HL-60 (cell line): ENCODE measurements around the gene MC1R.

Experiments
- DNase-seq, 2 experiments: peaks; one replicate each; pipeline ENCODE4 v3.0.0-alpha.2; 2010 to 2020; ENCODE audit warnings: low read depth in 1 of 2, low spot score in 1 of 2
- H3K27ac ChIP-seq: fragments of 250-450 bp; sonication (Bioruptor Pico); replicated peaks from 2 replicates; pipeline ENCODE4 v1.5.1; 2020; ENCODE audit warnings: mild to moderate bottlenecking, moderate library complexity
- H3K27me3 ChIP-seq: fragments of 250-450 bp; sonication (Bioruptor Pico); 2 replicates; pipeline ENCODE4 v1.5.1; 2021; ENCODE audit warnings: mild to moderate bottlenecking, moderate library complexity; ENCODE audit not compliant: insufficient read depth, poor library complexity, severe bottlenecking
- H3K4me3 ChIP-seq: replicated peaks from 2 replicates; pipeline ENCODE4 v1.5.1; 2011; ENCODE audit warnings: mild to moderate bottlenecking, control low read depth, low read length; ENCODE audit not compliant: insufficient read depth
- GABPA ChIP-seq: IDR thresholded peaks from 2 replicates; pipeline ENCODE4 v1.6.1; 2012; ENCODE audit warnings: low read depth
- POLR2AphosphoS5 ChIP-seq: IDR thresholded peaks from 2 replicates; pipeline ENCODE4 v1.6.1; 2012; ENCODE audit warnings: low read depth
- SPI1 ChIP-seq: IDR thresholded peaks from 2 replicates; pipeline ENCODE4 v1.6.1; 2012; ENCODE audit warnings: low read depth, mild to moderate bottlenecking, borderline replicate concordance
- TF ChIP-seq, protein P1 (sequence below): IDR thresholded peaks from 2 replicates; pipeline ENCODE4 v1.6.1; 2012; ENCODE audit warnings: low read depth; ENCODE audit not compliant: insufficient replicate concordance
- TF ChIP-seq, protein P2 (sequence below): IDR thresholded peaks from one replicate; pipeline ENCODE4 v1.5.1; 2011; ENCODE audit warnings: low read length, control low read depth, inconsistent platforms; ENCODE audit not compliant: insufficient read depth

MC1R gene

DNA sequence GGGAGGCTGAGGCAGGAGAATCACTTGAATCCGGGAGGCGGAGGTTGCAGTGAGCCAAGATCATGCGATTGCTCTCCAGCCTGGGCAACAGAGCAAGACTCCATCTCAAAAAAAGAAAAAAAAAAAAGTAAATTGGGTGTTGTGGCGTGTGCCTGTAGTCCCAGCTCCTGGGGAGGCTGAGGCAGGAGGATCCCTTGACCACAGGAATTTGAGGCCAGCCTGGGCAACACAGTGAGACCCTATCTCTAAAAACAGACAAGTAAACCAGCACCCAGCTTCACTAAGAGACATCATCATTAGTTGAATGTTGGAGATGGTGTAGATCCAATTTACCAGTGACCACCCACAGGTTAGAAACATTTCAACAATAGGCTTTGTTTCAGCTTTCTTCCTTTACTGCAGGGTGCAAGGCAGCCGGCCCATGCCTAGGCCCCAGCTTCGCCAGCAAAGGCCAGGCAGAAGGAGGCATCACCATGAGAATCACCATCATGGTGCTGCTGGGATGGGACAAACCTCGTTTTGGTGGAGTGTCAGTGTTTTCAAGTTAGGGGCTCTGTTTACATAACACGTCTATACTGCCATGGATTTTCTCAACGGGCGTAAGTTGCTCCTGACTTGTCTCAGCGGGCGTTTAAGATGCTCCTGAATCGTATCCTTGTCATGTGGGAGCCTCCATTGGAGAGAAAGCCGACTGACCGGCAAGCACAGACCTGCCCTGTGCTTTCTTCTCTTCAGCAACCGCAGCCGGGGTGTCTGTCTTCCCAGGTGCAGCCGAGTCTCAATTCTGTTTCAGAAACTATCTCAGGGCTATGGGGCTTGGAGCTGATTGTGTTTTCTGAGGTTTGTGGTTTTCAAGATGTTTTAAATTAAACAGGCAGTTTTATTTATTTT is 37.9 kb upstream of the MC1R start:
- TF ChIP-seq, protein P1, sequence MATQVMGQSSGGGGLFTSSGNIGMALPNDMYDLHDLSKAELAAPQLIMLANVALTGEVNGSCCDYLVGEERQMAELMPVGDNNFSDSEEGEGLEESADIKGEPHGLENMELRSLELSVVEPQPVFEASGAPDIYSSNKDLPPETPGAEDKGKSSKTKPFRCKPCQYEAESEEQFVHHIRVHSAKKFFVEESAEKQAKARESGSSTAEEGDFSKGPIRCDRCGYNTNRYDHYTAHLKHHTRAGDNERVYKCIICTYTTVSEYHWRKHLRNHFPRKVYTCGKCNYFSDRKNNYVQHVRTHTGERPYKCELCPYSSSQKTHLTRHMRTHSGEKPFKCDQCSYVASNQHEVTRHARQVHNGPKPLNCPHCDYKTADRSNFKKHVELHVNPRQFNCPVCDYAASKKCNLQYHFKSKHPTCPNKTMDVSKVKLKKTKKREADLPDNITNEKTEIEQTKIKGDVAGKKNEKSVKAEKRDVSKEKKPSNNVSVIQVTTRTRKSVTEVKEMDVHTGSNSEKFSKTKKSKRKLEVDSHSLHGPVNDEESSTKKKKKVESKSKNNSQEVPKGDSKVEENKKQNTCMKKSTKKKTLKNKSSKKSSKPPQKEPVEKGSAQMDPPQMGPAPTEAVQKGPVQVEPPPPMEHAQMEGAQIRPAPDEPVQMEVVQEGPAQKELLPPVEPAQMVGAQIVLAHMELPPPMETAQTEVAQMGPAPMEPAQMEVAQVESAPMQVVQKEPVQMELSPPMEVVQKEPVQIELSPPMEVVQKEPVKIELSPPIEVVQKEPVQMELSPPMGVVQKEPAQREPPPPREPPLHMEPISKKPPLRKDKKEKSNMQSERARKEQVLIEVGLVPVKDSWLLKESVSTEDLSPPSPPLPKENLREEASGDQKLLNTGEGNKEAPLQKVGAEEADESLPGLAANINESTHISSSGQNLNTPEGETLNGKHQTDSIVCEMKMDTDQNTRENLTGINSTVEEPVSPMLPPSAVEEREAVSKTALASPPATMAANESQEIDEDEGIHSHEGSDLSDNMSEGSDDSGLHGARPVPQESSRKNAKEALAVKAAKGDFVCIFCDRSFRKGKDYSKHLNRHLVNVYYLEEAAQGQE: no peak
- TF ChIP-seq, protein P2, sequence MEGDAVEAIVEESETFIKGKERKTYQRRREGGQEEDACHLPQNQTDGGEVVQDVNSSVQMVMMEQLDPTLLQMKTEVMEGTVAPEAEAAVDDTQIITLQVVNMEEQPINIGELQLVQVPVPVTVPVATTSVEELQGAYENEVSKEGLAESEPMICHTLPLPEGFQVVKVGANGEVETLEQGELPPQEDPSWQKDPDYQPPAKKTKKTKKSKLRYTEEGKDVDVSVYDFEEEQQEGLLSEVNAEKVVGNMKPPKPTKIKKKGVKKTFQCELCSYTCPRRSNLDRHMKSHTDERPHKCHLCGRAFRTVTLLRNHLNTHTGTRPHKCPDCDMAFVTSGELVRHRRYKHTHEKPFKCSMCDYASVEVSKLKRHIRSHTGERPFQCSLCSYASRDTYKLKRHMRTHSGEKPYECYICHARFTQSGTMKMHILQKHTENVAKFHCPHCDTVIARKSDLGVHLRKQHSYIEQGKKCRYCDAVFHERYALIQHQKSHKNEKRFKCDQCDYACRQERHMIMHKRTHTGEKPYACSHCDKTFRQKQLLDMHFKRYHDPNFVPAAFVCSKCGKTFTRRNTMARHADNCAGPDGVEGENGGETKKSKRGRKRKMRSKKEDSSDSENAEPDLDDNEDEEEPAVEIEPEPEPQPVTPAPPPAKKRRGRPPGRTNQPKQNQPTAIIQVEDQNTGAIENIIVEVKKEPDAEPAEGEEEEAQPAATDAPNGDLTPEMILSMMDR: no peak
- no peak for TF ChIP-seq POLR2AphosphoS5
- TF ChIP-seq GABPA: no peak
- TF ChIP-seq SPI1: no peak
- no peak for DNase-seq

DNA sequence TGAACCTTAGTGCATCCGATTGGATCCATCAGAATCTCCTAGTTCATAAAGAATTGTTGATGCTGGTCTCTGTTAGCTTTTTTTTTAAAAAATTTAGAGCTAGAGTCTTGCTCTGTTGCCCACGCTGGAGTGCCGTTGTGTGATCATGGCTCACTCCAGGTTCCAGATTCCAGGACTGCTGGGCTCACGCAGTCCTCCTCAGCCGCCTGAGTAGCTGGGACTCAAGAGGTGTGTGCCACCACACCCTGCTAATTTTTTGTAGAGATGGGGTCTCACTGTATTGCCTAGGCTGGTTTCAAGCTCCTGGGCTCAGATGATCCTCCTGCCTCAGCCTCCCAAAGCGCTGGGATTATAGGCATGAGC is 37.3 kb upstream of the MC1R start:
- DNase-seq: no peak
- no peak overlapping the region for H3K27ac ChIP-seq
- no peaks in the 10 kb centered on the region for H3K27me3 ChIP-seq
- TF ChIP-seq SPI1 (no peak), POLR2AphosphoS5 (no peak), GABPA (no peak)
- TF ChIP-seq, protein P1: no peak
- TF ChIP-seq, protein P2: no peak
- no peak overlapping the region for H3K4me3 ChIP-seq

More for the DNA sequence above, 37.9 kb upstream of the MC1R start:
- no peak overlapping the region for H3K27ac ChIP-seq
- H3K4me3 ChIP-seq: no peak overlapping the region
- H3K27me3 ChIP-seq: no peaks in the 10 kb centered on the region

DNA sequence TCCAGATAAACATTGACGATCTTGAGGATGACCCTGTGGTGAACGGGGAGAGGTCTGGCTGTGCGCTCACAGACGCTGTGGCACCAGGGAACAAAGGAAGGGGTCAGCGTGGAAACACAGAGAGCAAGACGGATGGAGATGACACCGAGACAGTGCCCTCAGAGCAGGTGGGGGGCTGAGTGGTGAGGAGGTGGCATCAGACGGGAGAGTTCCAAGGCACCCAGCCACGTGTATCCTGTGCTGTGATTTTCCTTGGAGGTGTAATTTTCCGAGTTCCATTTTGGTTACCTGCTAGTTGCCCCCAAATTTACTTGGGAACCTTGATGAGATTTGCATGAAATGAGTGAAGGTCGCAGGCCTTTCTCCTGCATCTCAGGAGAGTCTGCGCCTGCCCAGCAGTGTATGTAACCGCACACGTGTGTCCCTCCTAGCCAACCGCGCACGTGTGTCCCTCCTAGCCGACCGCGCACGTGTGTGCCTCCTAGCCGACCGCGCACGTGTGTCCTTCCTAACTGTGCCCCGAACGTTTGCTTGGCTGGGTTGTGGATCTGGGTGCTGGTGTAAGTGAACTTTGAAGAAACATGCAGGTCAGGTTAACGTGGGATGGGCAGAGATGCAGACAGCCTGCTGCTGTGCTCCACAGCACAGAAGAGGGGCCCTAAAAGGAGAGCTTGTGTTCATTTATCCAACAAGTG is 35.2 kb upstream of the MC1R start:
- Histone ChIP-seq H3K4me3 (no peak overlapping the region), H3K27ac (no peak overlapping the region), H3K27me3 (no peaks in the 10 kb centered on the region)
- TF ChIP-seq GABPA (no peak), SPI1 (no peak), POLR2AphosphoS5 (no peak)
- TF ChIP-seq, protein P2: no peak
- TF ChIP-seq, protein P1: no peak
- no peak for DNase-seq
